Cerebellar nuclear complex (tissue), 1 donor: ENCODE results near the gene SPOCK2.

Experiments
- DNase-seq, 2 experiments: peaks; one replicate each; lab custom pipeline; 2025; lab: John Stamatoyannopoulos, UW

SPOCK2 gene

DNA sequence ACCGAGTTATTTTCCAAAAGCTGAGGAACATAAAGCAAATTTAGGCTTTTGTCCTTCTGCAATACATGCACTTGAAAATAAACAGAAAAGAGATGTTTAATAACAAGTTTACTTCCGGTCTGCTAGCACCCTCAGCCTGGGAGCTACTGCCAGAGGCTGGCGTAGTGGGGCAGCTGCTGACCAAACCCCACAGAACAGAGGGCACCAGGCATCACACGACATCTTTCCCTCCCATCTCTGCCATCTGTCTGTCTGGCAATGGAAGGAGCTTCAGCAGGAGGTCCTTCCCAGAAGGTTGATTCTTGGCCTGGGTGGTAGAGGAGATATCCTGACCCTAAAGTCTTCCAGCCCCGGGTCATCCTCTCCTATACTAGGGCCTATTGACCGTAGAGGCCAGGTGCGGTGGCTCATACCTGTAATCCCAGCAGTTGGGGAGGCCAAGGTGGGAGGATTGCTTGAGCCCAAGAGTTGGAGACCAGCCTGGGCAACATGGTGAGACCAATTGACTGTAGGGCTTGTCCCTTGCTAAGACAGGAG lies 76.3 kb downstream of the SPOCK2 start:
- no peak for DNase-seq

DNA sequence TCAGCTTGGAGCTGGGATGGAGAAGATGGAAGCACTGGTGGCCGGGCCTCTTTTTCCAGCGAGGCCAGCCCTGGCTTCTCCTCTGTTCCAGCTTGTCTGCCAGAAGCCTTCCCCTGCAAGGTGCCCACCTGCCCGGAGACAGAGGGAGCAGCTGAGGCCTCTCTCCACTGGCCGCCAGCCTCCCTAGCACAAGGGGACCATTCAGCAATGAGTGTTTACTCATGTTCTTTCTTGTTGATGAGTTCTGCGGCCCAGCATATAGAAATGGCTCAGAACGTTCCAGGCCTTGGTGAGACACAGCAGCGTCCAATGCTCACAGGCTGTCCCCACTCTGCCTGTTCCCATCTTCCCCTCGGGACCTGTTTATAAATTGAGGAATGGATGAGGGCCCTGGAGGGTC lies 76.9 kb downstream of the SPOCK2 start:
- DNase-seq, result no peak

DNA sequence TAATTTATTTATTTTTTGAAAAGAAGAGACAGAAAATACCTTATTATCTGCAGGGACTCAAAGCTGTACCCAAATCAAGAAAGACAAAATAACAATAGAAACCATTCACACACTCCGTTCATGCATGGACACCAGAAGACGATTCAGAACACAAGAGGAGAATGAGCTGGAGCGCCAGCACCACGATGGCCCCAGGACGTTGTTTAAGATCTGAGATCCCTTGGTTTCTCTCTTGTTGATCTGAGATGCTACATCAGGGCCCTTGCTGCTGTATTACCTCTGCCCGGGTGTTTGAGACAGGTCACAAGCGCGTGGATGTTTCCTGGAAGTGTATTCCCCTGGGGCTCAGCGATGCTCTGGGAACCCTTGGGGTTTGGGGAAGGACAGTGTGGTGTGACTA lies 77.3 kb downstream of the SPOCK2 start:
- DNase-seq, result no peak

DNA sequence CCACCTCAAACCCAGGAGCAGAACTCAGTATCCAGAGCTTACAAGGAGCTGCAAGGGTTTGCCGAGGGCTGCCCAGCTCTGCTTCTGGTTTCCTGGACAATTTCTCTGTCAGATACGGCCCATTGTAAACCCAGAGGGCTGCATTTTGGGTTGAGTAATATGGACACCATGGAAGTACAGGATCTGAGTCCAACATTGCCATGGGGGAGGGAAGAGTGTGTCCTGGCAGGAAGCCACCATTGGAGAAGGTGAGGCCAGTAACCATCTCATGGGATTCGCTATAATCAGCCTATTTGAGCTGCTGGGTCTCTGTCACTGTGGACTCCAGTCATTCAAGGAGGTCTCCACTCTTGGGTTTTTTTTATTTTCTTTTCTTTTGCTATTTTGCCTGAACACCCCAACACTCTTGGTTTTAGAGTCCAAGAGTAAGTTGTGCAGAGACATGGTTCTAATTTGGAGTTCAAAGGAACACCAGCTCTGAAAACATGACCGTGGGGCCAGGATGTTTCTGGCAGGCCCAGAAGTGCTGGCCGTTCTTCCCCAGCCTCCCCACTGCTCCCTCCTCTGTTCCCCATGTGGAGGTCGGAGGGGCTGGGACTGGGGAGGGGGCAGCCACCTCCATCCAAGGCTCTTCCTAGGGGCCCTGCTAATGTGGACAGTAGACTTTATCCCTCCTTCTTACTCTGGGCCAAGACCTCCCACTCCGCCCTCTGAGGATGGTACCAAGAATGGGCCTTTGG lies 77.9 kb downstream of the SPOCK2 start:
- no peak for DNase-seq

DNA sequence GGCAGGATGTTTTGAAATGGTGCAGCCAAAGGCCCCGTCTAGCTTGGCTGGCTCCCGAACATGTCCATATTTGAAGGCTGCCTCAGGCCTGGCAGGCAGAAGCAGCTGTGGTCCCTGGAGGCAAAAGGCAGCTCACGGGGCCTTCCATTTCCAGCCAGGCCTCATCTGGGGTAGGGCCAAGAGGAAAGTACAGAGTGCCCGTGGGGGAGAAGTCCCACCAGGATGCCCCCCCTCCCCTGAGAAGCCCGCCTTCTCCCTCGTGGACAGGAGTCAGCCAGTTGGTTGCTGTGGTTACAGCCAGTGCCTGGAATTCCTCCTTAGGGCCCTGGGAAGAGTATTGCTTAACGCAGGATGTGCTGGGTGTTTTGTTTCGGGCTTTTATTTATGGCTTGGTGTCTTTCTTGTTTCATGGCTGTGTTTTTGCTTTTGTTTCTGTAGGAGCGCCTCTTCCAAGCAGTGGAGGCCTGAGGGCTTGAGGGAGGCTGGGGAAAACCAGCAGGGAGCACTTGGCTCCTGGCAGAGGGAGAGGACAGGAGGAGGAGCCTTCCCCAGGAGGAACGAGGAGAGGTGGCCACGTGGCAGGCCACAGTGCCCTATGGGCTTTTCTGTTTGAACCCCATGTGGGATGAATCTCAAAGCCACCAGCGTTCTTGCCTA lies 78.8 kb downstream of the SPOCK2 start:
- no peak for DNase-seq

DNA sequence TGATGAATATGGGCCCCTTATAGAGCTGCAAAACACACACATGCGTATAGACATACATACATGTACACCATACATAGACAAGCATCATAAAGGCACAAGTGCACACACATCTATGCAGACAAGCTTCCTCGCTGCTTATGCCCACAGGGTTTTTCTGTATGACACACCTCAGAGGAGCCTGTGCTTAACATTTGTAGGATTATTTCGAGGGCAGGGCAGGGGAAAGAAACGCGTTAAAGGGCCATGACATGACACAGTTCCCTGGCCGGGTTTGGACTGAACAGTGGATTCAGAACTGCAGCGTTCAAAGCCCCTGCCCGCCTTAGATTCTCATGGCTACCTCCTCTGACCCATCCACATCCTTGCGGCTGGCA lies 79.3 kb downstream of the SPOCK2 start:
- DNase-seq, result no peak
